Cerebellar cortex (tissue), 1 donor: ENCODE data around the gene PLA2G6.

Experiments used
- DNase-seq: peaks from one replicate; pipeline ENCODE4 v3.0.0-alpha.2; 2015; ENCODE audit warnings: low spot score

Gene PLA2G6

DNA sequence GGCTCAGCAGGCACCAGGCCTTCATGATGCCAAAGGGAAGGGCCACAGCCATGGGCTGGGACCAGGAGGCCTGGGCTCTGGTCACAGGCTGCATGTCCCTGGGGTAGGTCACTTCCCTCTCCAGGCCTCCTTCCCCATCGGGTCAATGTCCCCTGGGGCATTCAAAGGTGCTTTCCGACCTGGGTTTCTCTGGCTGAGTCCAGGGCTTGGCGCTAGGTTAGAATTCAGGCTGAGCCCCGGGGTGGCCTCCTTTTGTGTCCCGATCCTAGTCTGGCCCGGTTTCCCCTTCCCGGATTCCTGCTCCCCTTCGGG lies 32.3 kb upstream of the PLA2G6 start:
- DNase-seq: no peak

DNA sequence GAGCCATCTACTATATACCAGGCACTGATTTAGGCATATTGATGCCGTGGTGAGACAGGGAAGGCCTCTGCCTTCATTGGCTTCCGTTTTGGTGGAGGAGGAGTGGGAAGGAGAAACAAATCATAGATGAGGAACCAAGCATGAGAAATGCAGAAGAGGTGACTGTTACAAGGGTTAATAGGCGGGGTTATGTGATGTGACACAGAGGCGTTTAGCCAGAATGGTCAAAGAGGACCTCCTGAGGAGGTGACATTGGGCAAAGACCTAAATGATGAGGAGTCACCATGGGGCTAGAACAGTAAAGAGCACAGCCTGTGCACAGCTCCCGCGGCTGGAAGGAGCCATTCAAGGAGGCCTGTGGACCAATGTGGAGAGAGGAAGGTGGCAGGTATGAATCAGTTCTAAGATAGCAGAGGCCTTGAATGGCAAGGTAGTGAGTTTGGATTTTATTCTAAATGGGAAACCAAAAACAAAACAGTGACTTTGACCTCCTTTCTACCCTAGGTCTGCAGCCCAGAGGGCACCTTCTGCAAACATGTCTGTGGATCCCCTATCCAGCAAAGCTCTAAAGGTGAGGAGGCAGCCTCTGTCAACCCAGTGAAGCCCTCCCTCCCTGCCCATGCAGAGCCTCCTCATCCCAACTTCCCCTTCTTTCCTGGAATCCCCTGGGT lies 31.8 kb upstream of the PLA2G6 start:
- DNase-seq: no peak

DNA sequence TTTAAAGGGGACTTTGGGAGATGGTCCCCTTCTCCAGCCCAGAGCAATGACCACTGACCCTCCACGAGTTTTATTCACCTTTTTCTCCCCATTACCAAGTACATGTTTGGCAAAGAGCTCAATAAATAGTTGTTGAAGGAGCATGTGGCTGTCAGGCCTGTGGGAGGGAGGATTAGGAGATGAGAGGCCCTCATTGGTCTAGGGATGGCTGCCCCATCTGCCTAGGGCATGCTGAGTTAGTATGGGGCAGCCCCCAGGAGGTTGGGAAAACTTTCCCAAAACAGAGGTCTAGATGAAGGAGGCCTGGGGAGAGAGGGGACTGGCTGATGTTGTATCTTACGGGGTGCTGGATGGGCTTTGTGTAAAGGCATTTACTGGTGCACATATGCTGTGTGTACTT lies 30.8 kb upstream of the PLA2G6 start:
- DNase-seq: no peak

DNA sequence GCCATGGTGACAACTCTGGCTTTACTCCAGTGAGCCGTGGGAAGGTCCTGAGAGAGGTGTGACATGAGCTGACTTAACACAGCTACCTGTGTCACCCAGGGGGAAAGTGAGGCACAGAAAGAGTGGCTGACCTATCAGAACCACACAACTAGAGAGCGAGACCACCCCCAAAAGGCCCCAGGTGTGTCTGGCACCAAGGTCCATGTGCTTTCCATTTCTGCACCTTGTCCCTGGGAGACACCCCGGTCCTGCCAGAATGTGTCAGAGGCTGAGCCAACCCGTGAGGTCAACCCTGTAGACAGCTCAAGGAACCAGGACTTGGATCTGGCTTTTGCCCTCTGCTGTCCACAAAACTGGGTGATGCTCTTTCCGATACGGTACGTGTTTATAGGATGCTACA lies 29.9 kb upstream of the PLA2G6 start:
- DNase-seq: no peak

DNA sequence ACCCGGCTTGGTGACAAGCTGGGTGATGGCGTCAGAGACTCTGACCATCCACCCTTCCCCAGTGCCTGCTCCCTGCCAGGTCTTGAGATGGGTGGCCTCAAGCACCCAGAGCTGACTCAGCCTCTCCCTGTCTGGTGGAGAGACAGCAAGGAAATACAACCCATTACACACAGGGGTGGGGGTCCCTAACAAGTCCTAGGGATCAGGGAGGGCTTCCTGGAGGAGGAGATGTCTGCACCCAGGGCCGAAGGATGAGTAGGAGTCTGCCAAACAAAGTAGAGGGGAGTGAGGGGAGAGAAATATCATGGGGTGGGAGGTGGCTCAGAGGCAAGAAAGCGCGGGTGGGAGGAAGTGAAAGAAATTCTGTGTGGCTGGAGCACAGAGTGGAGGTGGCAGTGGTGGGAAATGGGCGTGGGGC lies 26.9 kb upstream of the PLA2G6 start:
- DNase-seq: no peak

DNA sequence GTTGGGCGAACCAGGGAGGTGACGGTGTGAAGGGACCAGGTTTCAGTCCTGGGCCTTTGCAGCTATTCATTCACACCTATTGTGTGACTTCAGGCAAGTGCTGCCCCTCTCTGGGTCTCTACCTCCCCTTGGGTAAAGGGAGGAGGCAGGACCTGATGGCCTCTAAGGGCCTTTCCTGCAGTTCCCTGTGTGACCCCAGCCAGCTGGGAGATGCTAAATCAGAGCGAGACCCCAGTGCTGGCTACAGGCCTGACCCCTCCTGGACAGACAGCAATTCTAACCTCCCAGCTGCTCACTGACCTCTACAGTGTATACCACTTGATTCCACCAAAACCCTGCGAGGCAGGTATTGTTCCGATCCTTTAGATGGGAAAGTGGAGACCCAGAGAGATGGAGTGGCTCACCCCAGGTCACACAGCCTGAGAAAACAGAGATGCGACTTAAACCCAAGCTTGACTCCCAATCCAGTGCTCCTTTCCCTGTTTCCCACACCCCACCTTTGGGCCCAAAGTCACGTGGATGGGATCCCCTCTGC lies 26.3 kb upstream of the PLA2G6 start:
- DNase-seq: no peak

DNA sequence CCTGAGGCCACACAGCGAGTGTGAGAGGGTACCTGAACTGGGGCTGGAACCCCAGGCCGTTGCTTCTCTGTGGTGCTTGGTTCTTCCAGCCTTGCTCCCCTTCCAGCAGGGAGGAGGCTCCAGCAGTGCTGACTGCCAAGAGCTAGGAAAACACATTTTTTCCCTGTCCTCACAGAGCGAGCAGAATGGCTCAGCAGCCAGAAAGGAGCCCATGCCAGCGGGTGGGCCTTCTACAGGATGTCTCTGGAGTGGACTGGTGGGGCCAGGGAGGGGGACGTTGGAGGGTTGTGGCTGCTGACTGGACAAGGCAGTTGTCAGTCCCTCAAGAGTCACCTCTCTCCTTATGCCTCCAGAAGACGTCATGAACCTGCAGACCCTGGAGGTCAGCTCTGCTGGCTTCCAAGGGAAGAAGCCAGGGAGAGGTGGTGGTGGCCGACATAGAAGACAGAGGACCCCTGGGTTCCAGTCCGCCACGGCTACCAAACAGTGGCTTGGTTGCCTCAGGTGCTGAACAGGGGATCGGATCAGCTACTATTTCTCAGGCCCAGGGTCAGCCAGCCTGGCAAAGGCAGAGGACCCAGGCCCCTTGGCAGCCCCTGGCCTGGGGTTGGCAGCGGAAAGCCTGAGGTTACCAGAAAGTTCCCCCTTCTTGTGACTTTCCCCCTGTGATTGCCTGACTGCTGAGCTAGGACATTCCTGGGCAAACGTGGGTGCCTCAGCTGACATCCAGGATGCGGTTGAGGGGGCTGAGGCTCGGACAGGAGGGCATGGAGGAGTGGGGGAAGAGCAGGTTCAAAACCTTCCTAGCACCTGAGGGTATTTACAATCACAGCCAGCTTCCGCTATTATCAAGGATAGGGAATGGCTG lies 23.9 kb upstream of the PLA2G6 start:
- DNase-seq: no peak

DNA sequence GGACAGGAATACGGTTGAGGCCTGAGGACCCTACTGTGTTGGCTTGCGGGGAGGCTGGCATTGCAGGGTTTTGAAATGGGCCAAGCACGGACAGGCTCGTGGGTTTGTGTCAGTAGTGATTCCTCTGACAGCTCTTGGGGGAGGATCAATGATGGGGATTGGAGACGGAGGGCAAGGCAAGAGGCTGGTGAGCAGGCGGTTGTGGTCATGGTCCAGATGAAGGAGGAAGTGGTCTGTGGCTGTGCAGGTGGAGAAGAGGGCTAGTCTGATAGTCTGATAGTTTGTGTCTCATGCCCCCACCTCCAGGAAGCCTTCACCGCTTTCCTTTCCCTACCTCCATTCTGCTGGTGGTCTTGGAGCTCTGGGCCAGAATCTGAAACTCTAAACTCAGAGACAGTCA lies 23.2 kb upstream of the PLA2G6 start:
- DNase-seq: no peak

DNA sequence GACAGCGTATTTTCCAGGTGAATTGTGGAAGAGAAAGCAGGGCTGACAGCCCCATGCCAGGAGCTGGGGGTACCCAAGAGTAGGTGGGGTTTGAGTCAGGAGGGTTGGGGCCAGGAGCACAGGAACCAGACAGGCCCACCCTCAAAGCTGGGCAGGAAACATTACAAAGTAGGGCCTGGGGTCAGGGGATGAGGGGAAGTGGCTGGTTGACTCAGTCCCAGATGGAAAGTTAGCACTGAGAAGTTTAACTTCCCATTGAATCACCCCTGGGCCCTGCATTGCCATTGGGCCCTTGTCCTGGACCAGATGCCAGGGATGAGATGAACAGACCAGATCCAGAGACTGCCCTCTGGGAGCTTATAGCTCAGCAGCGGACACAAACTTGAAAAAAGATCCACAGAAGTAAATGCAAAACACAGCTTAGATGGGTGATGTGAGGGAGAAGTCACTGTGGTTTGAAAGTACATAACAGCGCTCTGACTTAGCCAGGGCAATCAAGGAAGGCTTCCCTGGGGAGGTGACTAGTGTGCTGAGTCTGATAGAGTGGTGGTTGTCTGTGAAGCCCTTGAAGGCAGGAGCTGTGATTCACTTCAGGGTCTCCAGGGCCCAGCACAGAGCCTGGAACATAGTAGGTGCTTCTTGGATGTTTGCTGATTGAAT lies 22.4 kb upstream of the PLA2G6 start:
- no peak for DNase-seq

DNA sequence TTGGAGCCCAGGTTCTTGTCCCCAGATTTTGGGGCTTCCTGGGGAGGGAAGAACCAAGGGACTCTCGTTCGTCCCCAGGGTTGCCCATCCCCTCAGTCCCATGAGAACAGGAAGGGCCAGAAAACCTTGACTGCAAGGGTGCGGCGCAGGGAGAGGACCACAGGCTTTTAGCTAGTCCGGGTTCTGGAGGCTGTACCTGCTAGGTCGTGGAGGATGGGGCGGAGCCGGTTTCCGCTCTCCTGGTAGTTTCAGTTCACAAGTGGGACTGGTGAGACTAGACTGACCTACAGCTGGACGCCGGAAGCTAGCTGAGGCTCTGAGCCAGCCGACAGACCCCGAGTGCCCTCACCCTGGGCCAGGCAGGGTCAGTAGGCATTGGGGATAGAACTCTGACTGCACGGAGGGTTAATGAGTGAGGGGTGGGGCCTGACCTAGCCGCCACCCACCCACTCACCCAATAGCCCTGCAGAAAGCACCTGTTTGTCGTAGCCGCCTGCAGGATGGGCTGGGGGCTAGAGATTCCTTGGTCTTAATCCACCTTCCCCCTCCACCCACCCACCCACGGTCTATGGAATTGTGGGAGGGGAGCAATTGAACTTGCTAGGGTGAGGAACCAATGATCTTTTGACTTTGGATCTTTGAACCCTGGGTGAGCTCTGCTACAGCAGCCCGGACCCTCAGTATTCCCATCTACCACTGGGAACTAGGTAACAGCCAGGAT lies 21.6 kb upstream of the PLA2G6 start:
- DNase-seq: no peak

DNA sequence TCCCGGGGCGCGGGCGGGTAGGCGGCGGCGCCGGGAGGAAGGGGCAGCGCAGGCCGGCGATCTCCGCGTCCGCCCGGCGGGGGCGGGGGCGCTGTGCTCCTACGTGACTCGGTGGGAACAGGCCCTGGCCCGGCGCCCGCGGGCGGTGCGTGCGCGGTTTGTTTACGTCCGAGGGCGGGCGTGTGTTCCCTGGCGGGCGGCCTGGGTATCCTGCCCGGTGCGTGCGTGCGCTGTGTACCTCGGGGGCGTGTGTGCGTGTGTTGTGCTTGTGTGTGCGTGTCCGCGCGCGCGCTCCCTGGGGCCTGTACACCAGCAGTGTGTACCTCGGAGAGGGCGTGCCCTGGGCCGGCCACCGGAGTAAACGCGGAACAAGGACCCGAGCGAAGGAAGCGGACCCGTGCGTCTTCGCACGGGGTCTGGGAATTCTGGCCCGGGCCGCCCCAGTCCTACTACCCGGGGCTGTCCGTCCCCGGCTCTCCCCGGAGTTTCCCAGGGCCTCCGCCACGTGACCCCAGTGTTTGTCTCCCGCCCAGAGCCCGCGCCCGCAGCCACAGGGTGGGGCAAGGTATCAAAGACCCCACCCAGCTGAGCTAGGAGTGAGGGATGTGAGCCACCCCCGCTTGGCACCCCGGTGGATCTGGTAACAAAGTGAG lies 20.9 kb upstream of the PLA2G6 start:
- DNase-seq: no peak

DNA sequence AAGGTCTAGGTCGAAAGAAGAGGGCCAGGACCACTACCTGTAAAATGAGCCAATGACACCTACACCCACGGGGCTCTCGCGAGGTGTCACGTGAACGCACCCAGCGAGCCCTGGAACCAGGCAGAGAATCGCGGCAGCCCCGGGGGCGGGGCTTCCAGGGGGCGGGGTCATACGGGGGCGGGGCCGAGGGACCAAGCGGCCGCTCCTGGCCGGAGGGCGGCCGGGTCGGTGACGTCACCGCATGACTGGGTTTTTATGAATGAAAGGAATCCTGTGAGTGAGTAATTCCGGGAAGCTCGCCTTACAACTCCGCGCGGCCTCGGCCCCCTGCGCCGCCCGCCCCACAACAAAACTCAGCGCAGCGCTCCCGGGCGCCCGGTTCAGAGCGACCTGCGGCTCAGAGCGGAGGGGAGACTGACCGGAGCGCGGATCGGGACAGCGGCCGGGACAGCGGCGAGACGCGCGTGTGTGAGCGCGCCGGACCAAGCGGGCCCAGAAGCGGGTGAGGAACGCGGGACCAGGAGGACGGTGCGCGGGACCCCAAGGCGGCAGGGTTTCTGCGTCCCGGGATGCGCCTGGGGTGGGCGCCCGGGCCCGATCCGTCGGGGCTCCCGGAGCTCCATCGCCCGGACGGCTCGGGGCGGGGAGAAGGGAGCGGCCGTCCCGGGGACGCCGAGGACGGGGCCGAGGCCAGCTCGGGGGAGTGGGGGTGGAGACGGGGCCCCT lies 20.2 kb upstream of the PLA2G6 start, which contains the start of gene MAFF:
Gene MAFF, plus strand, starts transcription at position 284 of the 726 bp plus-strand sequence. CDS start 11,860 bp downstream, outside the sequence.
- DNase-seq: peak; percentile 91

DNA sequence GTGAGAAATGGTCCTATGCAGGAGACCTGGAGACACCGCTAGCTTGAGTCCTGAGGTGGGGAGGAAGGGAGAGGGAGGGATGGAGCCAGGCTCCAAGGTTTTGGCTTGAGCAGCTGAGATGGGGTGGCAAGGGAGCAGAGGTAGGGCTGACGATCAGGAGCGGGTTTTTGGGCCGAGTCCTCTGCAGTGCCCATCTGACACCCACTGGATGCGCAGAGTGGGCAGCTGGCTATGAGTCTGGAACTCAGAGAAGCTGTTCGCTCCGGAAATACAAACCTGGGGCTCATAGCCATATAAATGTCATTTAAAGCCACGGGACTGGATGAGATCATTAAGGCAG lies 19.7 kb upstream of the PLA2G6 start:
- DNase-seq: peak; percentile 48

DNA sequence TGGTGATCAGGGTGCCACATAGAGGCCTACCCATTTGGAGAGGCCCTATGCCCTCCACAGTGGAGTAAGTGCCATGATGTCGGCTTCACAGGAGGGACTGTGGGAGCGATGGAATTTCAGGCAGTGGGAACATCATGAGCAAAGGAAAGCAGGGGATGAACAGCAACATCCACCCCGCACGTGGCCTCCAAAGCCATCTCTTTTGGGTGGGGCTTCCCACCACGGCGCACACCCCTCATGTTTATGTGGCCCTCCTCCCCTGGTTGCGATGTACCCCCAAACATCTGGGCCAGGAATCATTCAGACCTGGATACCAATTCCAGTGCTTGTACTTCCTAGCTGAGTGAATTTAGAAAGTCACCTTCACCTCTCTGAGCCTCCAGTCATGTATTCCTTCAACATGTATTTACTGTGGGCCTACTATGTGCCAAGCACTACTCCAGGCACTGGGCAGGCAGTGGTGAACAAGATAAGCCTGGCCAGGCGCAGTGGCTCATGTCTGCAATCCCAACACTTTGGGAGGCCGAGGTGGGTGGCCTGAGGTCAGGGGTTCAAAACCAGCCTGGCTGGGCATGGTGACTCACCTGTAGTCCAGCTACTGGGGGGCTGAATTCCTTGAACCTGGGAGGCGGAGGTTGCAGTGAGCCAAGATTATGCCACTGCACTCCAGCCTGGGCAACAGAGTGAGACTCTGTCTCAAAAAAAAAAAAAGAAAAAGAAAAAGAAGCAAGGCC lies 18.4 kb upstream of the PLA2G6 start:
- DNase-seq: no peak

DNA sequence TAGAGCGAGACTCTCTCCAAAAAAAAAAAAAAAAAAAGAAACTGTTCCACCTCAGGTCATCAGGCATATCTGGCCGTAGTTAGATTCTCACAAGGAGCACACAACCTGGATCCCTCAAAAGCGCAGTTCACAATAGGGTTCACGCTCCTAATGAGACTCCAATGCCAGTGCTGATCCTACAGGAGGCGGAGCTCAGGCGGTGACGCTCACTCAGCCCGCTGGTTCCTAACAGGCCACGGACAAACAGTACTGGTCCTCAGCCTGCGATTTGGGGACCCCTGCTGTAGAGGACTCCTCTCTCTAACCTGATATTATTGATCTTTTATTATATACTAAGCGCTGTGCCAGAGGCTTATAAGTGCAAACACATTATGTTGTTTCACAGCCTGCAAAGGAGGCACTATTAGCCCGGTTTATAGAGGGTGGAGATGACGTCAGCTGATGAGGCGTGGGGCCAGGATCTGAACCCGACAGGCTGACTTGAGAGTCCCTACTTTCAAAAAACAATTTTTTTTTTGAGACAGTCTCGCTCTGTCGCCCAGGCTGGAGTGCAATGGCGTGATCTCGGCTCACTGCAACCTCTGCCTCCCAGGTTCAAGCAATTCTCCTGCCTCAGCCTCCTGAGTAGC lies 15.3 kb upstream of the PLA2G6 start:
- no peak for DNase-seq

DNA sequence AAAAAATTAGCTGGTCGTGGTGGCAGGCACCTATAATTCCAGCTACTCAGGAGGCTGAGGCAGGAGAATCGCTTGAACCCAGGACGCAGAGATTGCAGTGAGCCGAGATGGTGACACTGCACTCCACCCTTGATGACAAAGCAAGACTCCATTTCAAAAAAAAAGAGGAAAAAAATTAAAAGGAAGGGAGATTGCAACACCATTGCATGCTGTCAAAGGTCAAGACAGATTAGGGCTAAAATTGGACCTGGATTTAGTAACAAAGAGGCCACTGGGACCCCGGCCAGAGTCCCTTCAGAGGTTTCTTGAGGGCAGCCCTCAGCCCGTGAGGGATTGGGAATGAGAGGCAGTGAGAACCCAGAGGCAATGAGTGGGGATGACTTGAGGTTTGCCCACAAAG lies 11.9 kb upstream of the PLA2G6 start:
- DNase-seq: no peak

DNA sequence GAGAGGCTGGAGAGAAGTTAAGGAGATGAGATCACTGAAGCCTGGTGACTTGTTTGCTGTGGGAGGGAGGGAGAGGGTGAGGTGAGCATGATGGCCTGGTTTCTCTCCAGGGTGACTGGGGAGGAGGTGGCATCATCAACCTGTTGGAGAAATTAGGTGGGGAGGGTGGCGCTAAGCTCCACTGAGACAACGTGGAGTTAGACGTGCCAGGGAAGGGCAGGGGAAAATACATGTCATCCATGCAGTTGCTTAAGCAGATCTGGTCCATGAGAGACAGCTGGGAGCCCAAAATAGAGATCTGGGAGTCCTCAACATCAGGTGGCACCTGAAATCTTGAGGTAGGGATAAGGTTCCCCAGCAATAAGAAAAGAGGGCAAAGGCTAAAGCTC lies 10.8 kb upstream of the PLA2G6 start:
- no peak for DNase-seq

DNA sequence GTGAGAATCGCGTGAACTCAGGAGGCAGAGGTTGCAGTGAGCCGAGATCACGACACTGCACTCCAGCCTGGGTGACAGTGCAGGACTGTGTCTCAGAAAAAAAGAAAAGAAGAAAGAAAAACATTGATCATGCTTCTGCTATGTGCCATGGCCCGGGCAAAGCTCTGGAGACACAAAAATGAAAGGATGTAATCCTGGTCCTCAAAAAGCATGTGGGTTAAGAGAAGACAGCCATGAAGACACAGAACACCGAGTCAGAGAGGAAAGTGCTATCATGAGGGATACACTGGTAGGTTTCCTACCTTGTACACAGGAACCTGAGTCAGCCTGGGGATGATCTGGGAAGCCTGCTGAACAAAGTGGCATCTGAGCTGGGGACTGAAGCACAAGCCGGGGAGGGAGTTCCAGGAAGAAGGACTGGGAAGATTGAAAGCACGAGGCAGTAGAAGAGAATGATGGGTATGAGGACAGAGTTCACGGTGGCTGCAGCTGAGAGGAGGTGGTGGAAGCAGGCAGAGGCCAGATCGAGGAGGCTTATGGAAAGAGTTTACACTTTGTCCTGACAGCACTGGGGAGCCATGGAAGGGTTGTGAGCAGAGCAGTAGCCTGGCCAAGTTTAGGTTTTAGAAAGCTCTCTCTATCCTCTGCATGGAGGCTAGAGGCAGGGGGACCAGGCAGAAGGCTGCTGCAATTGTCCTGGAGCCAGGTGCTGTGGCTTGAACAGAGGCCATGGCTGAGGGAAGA lies 10.3 kb upstream of the PLA2G6 start:
- DNase-seq: no peak

DNA sequence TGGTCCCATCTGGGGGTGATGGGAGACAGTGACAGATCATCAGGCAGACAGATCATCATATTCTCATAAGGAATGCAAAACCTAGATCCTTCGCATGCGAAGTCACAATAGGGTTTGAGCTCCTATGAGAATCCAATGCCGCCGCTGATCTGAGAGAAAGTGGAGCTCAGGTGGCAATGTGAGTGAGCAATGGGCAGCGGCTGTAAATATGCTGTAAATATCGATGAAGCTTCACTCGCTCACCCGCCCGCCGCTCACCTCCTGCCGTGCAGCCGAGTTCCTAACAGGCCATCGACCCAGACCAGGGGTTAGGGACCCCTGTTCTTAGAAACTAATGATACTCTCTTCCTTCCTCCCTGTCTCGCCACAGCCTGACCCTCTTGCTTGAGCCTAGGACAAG lies 9.4 kb upstream of the PLA2G6 start:
- DNase-seq: no peak
